HG03097 (cell line): ENCODE results near the gene ABCC3.
"Not testable (repeated sequence)": the region's sequence is repeated elsewhere in the genome, so short reads cannot be mapped to it uniquely, and the experiment has no call there.

Source experiments
- ATAC-seq: cut with Tn5 transposase; IDR thresholded peaks from one replicate; pipeline ENCODE4 v1.9.1; 2021; ENCODE audit not compliant: unreplicated experiment, low FRiP score

ABCC3 gene

GRCh38 chr17:50664788-50665458, 30.2 kb downstream of the ABCC3 start:
- ATAC-seq = no peak

GRCh38 chr17:50665838-50666237, 31.2 kb downstream of the ABCC3 start:
- no peak for ATAC-seq

GRCh38 chr17:50666316-50666715, 31.6 kb downstream of the ABCC3 start:
- no peak for ATAC-seq

- ATAC-seq = no peak
These were observed 32.8 kb downstream of the ABCC3 start for GRCh38 chr17:50667259-50668024.

GRCh38 chr17:50668025-50668837, 33.5 kb downstream of the ABCC3 start:
- no peak for ATAC-seq

GRCh38 chr17:50668838-50669581, 34.3 kb downstream of the ABCC3 start:
- no peak for ATAC-seq

- no peak for ATAC-seq
These were observed 37.4 kb downstream of the ABCC3 start for GRCh38 chr17:50672071-50672470.

GRCh38 chr17:50672831-50673551, 38.3 kb downstream of the ABCC3 start:
- ATAC-seq = no peak

- ATAC-seq = no peak
These were observed 40.5 kb downstream of the ABCC3 start for GRCh38 chr17:50675190-50675589.

GRCh38 chr17:50675627-50676026, 40.9 kb downstream of the ABCC3 start:
- ATAC-seq = no peak

- ATAC-seq = no peak
These were observed 41.6 kb downstream of the ABCC3 start for GRCh38 chr17:50676065-50676975.

GRCh38 chr17:50677851-50678375, 43.2 kb downstream of the ABCC3 start:
- ATAC-seq = no peak

- no peak for ATAC-seq
These were observed 44.4 kb downstream of the ABCC3 start for GRCh38 chr17:50679008-50679544.

GRCh38 chr17:50680126-50680525, 45.4 kb downstream of the ABCC3 start:
- no peak for ATAC-seq

GRCh38 chr17:50680543-50681262, 46.0 kb downstream of the ABCC3 start:
- not testable (repeated sequence) for ATAC-seq

- no peak for ATAC-seq
These were observed 46.9 kb downstream of the ABCC3 start for GRCh38 chr17:50681263-50682200.

GRCh38 chr17:50682441-50682840, 47.8 kb downstream of the ABCC3 start:
- ATAC-seq = no peak
